Left renal pelvis (tissue), 4 donors: Measurements from ENCODE around the gene DDX46. TPM values are rescaled to one million over a fixed set of nuclear protein-coding genes. Genes with fewer than 3 reads are reported as not detected.
"Not testable (repeated sequence)": the region's sequence is repeated elsewhere in the genome, so short reads cannot be mapped to it uniquely, and the experiment has no call there.

Source experiments
- DNase-seq, 4 donors: peaks; one replicate each; pipeline ENCODE4 v3.0.0-alpha.2; 2013; ENCODE audit warnings: low read depth in 4 of 4, low spot score in 3 of 4
- polyA plus RNA-seq, 4 donors: library from polyadenylated mRNA; unstranded; fragments of 120-200 nt; gene quantifications; one replicate each; pipeline ENCODE4 v1.2.1, GENCODE V29; 2013; ENCODE audit not compliant: insufficient read length in 4 of 4

DDX46 gene, protein sequence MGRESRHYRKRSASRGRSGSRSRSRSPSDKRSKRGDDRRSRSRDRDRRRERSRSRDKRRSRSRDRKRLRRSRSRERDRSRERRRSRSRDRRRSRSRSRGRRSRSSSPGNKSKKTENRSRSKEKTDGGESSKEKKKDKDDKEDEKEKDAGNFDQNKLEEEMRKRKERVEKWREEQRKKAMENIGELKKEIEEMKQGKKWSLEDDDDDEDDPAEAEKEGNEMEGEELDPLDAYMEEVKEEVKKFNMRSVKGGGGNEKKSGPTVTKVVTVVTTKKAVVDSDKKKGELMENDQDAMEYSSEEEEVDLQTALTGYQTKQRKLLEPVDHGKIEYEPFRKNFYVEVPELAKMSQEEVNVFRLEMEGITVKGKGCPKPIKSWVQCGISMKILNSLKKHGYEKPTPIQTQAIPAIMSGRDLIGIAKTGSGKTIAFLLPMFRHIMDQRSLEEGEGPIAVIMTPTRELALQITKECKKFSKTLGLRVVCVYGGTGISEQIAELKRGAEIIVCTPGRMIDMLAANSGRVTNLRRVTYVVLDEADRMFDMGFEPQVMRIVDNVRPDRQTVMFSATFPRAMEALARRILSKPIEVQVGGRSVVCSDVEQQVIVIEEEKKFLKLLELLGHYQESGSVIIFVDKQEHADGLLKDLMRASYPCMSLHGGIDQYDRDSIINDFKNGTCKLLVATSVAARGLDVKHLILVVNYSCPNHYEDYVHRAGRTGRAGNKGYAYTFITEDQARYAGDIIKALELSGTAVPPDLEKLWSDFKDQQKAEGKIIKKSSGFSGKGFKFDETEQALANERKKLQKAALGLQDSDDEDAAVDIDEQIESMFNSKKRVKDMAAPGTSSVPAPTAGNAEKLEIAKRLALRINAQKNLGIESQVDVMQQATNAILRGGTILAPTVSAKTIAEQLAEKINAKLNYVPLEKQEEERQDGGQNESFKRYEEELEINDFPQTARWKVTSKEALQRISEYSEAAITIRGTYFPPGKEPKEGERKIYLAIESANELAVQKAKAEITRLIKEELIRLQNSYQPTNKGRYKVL
- 10 to 100 TPM; 58.6 to 89.5 (median 79.6) TPM for polyA plus RNA-seq

DNA sequence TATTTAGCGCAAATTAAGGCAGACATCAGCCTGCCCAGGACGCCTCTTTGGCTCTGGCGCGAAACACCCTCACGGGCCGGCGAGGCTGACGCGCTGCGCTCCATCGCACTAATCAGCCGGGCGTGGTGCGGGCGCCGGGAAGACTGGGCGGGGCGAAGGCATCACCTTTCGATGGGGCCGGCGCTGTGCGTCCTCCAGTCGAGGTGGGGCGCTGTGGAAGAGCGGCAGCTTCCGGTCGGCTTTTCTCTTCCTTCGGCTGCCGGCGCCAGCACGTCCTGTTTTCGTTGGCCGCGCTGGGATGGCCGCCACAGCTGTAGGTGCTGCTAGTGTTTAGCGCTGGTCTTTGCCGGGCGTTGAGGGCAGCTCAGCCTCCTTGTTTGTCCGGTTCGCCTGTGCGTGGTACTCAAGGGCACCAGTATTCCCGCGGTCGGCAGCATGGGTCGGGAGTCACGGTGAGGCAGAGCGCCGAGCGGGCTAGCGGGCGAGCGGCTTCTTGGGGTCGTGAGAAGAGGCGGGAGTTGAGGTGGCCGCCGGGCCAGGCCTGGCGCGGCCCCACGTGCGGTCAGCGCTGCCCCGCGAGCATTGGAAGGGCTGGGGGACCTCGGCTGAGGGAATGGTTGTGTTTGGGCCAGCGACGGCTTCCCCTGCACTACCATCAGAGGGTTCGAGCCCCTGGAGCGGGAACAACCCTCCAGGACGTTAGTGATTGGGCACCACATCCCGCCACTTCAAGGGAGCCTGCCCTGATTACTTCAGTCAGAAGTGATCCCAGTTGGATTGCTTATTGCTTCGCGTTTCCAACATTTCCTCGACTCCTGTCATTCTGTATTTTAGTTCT is at the start of gene DDX46:
TSS of gene DDX46 (plus strand) at position 276 of the 838 bp plus-strand sequence. CDS start at position 436, 160 bp downstream.
- peak; percentile 76 to 88 (median 80) for DNase-seq

DNA sequence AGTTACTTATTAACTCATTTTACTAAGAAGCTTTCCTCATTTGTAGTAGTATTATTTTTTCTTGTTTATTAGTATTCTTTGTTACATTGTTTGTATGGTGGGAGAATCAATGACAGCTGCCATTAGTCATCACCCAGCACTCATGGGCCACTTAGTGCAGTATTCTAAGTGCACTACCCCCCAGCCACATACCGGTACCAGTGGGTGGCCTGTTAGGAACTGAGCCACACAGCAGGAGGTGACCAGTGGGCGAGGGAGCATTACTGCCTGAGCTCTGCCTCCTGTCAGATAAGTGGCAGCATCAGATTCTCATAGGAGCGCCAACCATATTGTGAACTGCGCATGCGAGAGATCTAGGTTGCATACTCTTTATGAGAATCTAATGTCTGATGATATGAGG is 44.5 kb upstream of the DDX46 start:
- no peak for DNase-seq

DNA sequence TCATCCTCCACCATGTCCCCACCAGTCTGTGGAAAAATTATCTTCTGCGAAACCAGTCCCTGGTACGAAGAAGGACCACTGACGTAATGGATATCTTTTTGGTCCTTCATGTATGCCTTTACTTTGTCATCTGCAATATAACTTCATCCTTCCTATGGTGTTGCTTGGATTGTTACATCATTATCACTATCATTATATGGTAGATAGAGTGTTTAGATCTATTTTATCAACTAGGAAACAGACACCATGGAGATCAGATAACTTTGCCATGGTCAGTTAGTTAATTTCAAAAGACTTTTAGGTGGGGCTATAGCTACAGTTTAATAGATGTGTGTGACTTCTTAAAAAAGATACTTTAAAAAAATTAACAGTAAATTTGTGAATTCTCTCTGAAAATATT is 44.0 kb upstream of the DDX46 start:
- no peak for DNase-seq

DNA sequence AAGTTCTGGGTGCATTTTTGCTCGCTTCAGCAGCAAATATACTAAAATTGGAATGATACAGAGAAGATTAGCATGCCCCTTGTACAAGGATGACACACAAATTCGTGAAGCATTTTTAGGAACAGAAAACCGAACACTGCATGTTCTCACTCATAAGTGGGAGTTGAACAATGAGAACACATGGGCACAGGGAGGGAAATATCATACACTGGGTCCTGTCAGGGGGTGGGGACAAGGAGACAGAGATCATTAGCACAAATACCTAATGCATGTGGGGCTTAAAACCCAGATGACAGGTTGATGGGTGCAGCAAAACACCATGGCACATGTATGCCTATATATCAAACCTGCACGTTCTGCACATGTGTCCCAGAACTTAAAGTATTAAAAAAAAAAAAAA is 43.1 kb upstream of the DDX46 start:
- DNase-seq = not testable (repeated sequence)

DNA sequence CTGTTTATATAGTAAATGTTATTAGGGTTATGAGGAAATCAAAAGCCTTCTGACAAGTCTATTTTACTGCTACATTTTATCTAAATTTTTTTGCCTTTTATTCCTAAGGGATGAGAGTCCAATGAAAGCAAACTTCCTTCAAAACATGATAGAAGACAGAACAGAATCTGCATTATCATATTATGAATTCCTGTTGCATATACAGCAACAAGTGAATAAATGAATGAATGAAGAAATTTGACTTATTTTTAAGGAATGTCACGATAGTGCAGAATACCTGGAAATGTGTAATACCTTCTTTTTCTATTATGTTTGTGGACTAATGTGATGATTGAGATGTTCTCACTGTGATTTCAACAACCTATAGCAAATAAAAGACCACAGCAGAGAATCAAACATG is 33.7 kb upstream of the DDX46 start:
- no peak for DNase-seq

DNA sequence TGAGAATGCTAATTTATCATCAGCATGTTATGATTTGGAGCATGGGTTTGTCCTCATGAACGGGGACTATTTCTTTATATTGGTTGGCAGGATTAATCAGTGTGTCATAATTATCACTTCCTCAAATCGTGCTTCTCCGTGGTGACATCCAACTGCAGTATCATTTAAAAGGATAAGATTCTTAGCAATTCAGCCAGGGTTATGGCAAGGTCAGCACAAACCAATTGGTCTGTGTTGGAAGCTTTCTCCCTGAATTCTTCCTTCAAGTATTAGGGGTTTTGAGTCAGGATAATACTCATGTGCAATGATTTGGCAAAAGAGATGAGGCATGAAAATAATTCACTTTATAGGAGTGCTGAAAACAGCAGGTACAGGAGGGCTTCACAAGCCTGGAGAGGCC is 25.8 kb upstream of the DDX46 start:
- no peak for DNase-seq

DNA sequence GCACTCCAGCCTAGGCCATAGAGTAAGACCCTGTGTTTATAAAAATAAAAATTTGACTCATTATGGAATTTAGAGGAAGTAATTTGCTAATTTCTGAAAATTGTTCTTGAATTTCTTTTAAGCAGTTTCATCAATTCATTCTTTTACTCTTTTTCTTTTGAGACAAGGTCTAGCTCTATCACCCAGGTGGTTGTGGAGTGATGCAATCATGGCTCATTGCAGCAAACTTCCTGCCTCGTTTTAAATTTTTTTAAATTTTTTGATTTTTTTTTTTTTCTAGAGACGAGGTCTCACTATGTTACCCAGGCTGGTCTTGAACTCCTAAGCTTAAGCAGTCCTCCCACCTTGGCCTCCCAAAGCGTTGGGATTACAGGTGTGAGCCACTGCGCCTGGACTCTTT is 23.3 kb upstream of the DDX46 start:
- DNase-seq = no peak

DNA sequence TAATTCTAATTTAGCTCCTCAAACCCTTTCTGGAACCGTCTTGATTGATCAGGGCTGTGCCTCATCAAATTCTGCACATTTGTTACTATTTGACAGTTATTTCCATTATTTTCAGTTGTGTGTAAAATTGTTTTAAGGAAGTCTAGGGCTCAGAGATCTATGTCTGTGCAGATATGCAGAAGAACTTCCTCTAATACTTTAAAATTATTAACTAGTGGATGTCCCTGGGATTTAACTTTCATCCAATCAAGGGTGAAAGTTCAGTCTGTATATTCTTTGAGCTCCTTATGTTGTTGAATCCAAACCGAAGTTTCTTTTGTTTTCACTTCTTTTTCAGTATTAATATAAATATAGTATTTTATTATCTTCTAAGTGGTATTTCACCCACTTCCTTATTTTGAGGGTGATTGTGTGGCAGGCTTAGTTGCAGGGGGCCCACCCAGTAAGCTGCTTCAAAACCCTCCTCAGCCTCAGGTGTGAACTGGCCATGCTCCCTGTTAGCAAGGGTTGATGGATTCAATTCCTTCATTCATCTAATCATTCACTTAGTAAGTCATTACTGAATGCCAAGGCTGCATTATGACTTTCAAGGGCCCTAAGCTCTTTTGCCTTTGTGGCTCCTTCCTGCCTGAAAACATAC is 22.3 kb upstream of the DDX46 start:
- no peak for DNase-seq

DNA sequence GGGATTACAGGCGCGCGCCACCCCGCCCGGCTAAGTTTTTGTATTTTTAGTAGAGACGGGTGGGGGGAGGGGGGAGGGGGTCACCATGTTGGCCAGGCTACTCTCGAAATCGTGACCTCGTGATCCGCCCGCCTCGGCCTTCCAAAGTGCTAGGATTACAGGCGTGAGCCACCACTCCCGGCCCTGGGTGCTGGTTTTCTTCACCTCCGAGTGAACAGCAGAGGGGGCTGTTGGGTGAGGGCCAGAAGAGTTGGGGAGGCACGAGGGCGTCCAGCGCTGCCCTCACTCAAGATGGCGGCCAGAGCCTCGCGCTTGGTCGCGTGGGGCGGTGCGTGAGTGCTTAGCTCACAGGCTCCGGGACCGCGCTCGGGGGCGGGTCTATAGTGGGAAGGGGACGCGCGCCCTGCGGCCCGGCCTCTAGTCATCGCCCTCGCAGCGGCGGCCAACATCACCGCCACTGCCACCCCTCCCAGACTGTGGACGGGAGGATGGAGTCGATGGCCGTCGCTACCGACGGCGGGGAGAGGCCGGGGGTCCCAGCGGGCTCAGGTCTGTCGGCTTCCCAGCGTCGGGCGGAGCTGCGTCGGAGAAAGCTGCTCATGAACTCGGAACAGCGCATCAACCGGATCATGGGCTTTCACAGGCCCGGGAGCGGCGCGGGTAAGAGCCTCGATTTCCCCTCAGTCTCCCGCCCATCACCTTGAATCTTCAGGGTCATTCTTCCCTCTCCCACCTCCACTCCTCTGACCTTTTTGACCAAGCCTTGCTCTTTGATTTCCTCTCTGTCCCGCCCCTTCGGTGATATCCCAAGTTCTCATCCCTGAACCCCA is 20.2 kb upstream of the DDX46 start, which contains the start of gene CAMLG:
TSS of gene CAMLG (plus strand) at position 416 of the 830 bp plus-strand sequence. CDS start at position 489, 73 bp downstream.
- peak; percentile 94 to 98 (median 97) for DNase-seq

DNA sequence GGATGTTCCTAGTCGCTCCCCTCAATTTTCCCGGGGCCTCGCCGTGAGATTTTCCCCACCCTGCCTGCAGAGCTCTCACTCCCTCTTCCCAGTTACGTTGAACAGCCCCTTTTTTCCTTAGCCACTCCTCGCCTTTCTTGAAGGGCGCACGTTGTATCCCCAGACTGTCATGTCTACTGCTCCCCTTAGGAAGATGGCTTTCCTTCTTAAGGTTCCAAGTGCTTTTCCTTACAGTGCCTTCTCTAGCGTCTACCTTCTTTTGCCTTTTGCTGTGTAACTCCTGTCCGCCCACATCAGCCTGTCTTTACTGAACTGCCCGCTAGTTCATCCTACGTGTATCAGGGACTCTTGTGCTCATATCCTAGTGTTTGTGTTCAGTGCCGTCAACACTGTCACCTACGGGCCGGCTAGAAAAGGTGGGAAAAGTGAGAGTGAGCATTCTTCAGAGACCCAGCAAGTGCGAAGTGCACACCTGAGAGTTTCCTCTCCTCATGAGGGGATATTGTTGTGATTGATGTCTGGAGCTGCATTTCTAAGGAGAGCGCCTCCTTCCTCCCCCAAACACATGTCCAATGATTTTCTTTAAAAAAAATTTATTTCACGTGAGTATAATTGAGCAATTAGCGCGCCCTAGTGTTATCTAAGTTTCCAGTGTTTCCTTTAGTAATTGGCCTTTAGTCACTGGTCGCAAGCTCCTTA is 19.5 kb upstream of the DDX46 start:
- DNase-seq = peak in 3 of 4 donors; percentile 21 to 35 (median 26)

DNA sequence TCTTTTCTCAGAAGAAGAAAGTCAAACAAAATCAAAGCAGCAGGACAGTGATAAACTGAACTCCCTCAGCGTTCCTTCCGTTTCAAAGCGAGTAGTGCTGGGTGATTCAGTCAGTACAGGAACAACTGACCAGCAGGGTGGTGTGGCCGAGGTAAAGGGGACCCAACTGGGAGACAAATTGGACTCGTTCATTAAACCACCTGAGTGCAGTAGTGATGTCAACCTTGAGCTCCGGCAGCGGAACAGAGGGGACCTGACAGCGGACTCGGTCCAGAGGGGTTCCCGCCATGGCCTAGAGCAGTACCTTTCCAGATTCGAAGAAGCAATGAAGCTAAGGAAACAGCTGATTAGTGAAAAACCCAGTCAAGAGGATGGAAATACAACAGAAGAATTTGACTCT is 17.5 kb upstream of the DDX46 start:
- no peak for DNase-seq

DNA sequence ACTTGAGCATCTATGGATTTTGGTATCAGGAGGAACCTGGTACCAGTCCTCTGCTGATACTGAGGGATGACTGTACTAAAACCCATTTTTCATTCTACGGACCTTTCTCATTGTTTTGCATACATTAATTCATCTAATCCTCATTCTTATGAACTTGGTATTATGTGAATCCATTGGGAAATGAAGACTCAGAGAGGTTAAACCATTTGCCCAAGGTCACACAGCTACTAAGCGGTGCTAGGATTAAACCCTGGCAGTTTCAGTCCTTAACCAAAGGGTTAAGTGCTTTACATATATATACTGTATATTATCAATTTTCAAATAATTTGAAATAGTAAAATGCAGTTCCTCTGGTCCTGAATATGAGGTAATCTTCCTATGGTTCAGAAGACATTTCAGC is 16.4 kb upstream of the DDX46 start:
- no peak for DNase-seq

DNA sequence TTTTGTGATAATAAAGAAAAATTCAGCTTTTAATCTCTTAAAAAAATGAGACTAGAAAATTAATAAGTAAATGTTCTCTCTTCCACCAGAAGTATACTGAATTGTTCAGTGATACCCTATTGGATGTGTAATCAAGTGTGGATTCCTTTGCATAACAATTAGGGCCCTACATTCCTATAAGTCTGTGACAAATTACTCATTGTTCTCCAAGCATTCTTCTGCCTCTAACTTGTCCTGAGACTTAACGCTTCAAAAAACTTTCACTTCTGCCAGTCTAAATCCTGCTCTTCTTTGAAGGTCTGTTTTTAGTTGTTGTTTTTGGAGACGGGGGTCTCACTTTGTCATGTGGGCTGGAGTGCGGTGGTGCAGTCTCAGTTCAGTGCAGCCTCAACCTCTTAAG is 9.2 kb upstream of the DDX46 start:
- DNase-seq = no peak

DNA sequence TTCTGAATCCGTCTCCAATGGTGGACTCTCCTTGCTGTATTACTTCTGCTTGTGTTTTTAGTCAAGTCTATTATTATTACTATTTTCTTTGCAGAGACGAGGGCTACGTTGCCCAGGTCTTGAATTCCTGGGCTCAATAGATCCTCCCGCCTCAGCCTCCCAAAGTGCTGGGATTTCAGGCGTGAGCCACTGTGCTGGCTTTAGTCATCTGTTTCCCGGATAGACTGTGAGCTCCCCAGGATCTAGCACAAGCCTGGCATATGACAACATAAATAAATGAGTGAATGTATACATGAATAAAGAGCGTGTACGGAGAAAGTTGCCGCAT is 439 bp upstream of the DDX46 start:
- no peak for DNase-seq

DNA sequence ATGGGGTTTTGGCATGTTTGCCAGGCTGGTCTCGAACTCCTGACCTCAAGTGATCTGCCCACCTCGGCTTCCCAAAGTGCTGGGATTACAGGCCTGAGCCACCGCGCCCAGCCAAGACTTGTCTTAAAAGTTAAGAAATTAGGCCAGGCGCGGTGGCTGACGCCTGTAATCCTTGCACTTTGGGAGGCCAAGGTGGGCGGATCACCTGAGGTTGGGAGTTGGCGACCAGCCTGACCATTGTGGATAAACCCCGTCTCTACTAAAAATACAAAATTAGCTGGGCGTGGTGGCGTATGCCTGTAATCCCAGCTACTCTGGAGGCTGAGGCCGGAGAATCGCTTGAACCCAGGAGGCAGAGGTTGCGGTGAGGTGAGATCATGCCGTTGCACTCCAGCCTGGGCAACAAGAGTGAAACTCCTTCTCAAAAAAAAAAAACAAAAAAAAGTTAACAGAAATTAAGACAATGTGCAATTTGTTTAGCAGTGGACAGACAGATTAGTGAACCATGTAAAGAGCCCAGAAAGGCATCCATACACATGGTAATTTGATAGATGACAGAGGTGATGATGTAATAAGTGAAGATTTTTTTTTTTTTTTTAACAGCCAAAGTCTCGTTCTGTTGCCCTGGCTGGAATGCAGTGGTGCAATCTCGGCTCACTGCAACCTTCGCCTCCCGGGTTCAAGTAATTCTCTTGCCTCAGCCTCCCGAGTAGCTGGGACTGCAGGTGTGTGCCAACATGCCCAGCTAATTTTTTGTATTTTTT is 9.1 kb downstream of the DDX46 start:
- DNase-seq = not testable (repeated sequence)

DNA sequence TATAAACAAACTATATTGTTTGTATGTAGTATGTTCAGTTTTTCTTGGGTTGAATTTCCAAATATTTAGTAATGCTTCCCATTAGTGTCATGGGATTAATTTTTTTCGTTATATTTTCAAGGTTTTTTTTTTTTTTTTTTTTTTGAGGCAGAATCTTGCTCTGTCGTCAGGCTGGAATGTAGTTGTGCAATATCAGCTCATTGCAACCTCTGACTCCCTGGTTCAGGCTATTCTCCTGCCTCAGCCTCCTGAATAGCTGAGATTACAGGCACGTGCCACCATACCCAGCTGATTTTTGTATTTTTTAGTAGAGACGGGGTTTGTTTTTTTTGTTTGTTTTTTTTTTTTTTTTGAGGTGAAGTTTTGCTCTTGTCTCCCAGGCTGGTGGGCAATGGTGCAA is 10.6 kb downstream of the DDX46 start:
- DNase-seq = no peak

DNA sequence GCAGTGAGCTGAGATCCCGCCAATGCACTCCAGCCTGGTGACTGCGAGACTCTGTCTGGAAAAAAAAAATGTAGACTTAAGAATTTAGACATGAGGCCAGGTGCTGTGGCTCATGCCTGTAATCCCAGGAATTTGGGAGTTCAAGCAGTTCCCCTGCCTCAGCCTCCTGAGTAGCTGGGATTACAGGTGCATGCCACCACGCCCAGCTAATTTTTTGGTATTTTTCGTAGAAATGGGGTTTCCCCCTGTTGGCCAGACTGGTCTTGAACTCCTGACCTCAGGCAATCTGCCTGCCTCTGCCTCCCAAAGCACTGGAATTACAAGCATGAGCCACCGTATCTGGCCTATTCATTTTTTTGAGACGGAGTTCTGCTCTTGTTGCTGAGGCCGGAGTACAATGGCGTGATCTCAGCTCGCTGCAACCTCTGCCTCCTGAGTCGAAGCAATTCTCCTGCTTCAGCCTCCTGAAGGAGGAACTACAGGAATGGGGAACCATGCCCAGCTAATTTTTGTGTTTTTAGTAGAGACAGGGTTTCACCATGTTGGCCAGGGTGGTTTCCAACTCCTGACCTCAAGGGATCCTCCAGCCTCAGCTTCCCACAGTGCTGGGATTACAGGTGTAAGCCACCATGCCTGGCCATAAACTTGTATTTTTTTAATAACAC is 14.0 kb downstream of the DDX46 start:
- no peak for DNase-seq
